Natural killer cell (primary cell): ENCODE data around the gene BRD9. TPM values are rescaled to one million over a fixed set of nuclear protein-coding genes. Genes with fewer than 3 reads are reported as not detected.

Source experiments
- ATAC-seq, 3 donors: fragments of 150-1000 bp in 2 of 3; fragments of 200-7000 bp in 1 of 3; cut with Tn5 transposase; 1 replicate in 1 of 3; 2 replicates in 2 of 3; pipeline ENCODE4 v1.10.0; 2021; ENCODE audit warnings: mild to moderate bottlenecking in 2 of 3, moderate library complexity in 2 of 3
- DNase-seq, 2 donors: peaks; one replicate each; pipeline versions ENCODE4 v3.0.0 to v3.0.0-alpha.2; 2013 to 2021; ENCODE audit warnings: mixed read lengths in 1 of 2
- H3K27ac ChIP-seq: one replicate; pipeline ENCODE4 v1.5.1; 2013; ENCODE audit warnings: mild to moderate bottlenecking, low read length
- H3K27me3 ChIP-seq: one replicate; pipeline ENCODE4 v1.6.1; 2013; ENCODE audit warnings: low read length; ENCODE audit not compliant: control insufficient read depth, insufficient read depth
- H3K36me3 ChIP-seq: one replicate; pipeline ENCODE4 v1.6.1; 2013; ENCODE audit warnings: low read length; ENCODE audit not compliant: control insufficient read depth, insufficient read depth
- H3K4me1 ChIP-seq: one replicate; pipeline ENCODE4 v1.6.1; 2013; ENCODE audit warnings: low read length; ENCODE audit not compliant: control insufficient read depth, insufficient read depth
- H3K4me3 ChIP-seq: one replicate; pipeline ENCODE4 v1.5.1; 2013; ENCODE audit warnings: low read length
- H3K9me3 ChIP-seq: one replicate; pipeline ENCODE4 v1.6.1; 2013; ENCODE audit warnings: low read length; ENCODE audit not compliant: control insufficient read depth, insufficient read depth
- H3K27ac Mint-ChIP-seq, 2 donors: one replicate each; pipeline ENCODE4 v1.8.0; 2022; ENCODE audit warnings: mild to moderate bottlenecking in 2 of 2, mixed read lengths in 2 of 2, moderate library complexity in 1 of 2
- H3K27me3 Mint-ChIP-seq, 2 donors: one replicate each; pipeline ENCODE4 v1.8.0; 2022; ENCODE audit warnings: low read depth in 2 of 2, mixed read lengths in 2 of 2
- H3K36me3 Mint-ChIP-seq: one replicate; pipeline ENCODE4 v1.8.0; 2022; ENCODE audit warnings: mixed read lengths
- H3K4me1 Mint-ChIP-seq, 2 donors: one replicate each; pipeline ENCODE4 v1.8.0; 2022; ENCODE audit warnings: mixed read lengths in 2 of 2
- H3K4me3 Mint-ChIP-seq: one replicate; pipeline ENCODE4 v1.8.0; 2022; ENCODE audit warnings: mild to moderate bottlenecking, moderate library complexity, mixed read lengths
- H3K9me3 Mint-ChIP-seq, 2 donors: one replicate each; pipeline ENCODE4 v1.8.0; 2022; ENCODE audit warnings: mixed read lengths in 2 of 2
- WGBS: methylation state at CpG from one replicate; pipeline ENCODE4 v1.1.7; 2013; ENCODE audit warnings: missing lambda C conversion rate; ENCODE audit not compliant: insufficient coverage; 5-methylcytosine and 5-hydroxymethylcytosine counted together
- intact Hi-C: fragments of 100-400 bp; cut with micrococcal nuclease; formaldehyde crosslinking; loops from one replicate; pipeline ENCODE4 v1.14.2; 2022
- total RNA-seq, 4 donors: library from RNA; stranded (reverse); fragments of 120-200 nt in 1 of 4; gene quantifications; one replicate each; pipeline versions ENCODE4 v1.2.3 to v1.2.4, GENCODE V29; 2013 to 2022
- TF ChIP-seq, protein P1 (sequence below): fragments of 200-600 bp; IDR thresholded peaks from one replicate; pipeline ENCODE4 v1.8.0; 2022; ENCODE audit warnings: antibody characterized with exemption

The BRD9 gene
- total RNA-seq, 3 donors from 2014 or later (not counting 1 experiment from before 2014, with no cell fraction given): 59.7 to 80.0 (median 76.0) TPM

DNA sequence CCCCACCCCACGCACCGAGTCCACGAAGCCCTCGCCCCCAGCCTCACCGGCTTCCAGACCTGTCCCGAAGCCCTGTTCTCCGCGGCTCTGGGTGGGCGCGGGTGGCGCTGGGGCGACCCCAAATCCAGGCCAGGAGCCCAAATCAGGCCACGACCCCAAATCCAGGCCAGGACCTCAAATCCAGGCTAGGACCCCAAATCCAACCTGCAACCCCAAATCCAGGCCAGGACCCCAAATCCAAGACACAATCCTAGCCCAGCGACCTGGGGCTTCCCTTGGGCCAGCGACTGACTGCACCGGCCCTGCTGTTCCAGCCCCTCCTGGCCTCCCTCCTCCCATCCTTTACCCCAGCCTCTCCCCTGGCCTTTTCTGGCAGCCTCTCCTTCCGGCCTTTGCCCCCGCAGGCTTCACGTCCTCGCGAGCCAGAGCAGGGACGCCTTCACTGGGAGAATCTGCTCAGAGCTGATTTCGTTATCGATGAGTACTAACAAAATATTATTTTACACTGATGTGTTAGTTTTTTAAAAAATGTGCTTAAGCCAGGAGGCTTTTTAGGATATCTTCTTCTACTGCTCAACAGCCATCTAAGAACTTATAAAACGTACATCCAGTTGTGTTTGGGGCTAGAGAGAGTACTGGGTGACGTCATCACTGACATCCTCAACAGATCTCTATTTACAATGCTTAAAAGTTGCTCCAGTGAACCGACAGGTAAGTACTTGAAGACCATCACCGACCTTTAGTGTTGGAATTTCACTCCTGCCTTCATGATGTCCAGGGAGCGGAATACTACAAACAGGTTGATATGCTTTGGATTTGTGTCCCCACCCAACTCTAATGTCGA lies 34.8 kb upstream of the BRD9 start:
- Histone ChIP-seq H3K27me3 (peaks cover 7% of the 10 kb centered on the region), H3K4me3 (no peak overlapping the region), H3K9me3 (no peaks in the 10 kb centered on the region), H3K27ac (no peak overlapping the region), H3K4me1 (peaks cover 7% of the 10 kb centered on the region), H3K36me3 (no peaks in the 10 kb centered on the region)
- DNase-seq: no peak
- Mint-ChIP-seq H3K9me3 (no peaks in the 10 kb centered on the region), H3K27ac (no peak overlapping the region), H3K4me1 (peaks cover 0 to 14% of the 10 kb centered on the region in 2 donors), H3K36me3 (no peaks in the 10 kb centered on the region), H3K27me3 (peaks cover 34% of the 10 kb centered on the region in 2 donors), H3K4me3 (no peak overlapping the region)
- TF ChIP-seq, protein P1, sequence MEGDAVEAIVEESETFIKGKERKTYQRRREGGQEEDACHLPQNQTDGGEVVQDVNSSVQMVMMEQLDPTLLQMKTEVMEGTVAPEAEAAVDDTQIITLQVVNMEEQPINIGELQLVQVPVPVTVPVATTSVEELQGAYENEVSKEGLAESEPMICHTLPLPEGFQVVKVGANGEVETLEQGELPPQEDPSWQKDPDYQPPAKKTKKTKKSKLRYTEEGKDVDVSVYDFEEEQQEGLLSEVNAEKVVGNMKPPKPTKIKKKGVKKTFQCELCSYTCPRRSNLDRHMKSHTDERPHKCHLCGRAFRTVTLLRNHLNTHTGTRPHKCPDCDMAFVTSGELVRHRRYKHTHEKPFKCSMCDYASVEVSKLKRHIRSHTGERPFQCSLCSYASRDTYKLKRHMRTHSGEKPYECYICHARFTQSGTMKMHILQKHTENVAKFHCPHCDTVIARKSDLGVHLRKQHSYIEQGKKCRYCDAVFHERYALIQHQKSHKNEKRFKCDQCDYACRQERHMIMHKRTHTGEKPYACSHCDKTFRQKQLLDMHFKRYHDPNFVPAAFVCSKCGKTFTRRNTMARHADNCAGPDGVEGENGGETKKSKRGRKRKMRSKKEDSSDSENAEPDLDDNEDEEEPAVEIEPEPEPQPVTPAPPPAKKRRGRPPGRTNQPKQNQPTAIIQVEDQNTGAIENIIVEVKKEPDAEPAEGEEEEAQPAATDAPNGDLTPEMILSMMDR: no peak
- 75% methylated on average over 26 of the region's 30 CpGs for WGBS
- intact Hi-C loops: loop anchor here (10.0 kb wide), 1 partner anchor 727 kb away; no protein-coding TSS in a partner anchor
- no peak for ATAC-seq

DNA sequence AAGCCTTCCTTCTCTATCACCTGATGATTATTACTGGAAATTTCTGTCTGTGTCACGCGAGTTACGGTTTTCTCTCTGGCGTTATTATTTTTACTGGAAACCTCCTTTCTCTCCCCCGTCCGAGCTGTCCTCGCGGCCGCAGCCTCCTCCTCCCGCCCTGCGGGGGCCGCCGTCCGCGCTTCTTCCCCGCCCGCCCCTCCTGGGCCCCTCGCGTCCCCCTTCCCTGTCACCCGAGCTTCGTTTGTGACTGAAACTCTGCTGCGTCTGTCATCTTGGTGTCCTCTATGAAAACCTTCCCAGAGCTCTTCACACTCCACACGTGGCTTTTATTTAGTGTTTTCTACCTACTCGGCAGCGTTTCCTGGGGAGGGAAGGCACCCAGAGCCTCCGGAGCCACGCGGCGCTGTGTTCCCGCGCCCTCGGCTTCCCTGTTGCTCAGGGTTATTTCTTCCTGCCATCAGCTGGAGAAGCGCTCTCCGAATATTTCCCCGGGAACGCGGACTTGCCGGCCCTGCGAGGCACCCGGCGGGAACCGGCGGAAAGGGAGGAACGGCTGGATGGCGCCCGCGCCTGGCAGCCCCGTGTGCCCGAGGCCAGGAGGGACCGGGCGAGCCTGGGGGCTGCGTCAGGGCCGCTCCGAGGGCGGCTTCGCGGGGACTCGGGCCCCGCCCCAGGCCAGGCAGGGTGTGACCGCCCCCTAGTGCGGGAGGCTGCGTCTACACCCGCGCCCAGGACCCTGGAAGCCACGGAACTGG lies 34.0 kb upstream of the BRD9 start:
- H3K27me3 ChIP-seq: peaks cover 7% of the 10 kb centered on the region
- Mint-ChIP-seq H3K4me1 (peaks cover 0 to 14% of the 10 kb centered on the region in 2 donors), H3K9me3 (no peaks in the 10 kb centered on the region), H3K4me3 (no peak overlapping the region), H3K27me3 (peaks cover 31 to 34% of the 10 kb centered on the region in 2 donors), H3K36me3 (no peaks in the 10 kb centered on the region), H3K27ac (no peak overlapping the region)
- TF ChIP-seq, protein P1: no peak
- WGBS: 10% methylated on average over 65 of the region's 65 CpGs
- ATAC-seq (peak in 2 of 3 donors; percentile 58 to 66), DNase-seq (peak in 1 of 2 donors; percentile 44)
- H3K9me3 ChIP-seq: no peaks in the 10 kb centered on the region
- H3K4me3 ChIP-seq: no peak overlapping the region
- intact Hi-C loops: loop anchor here (10.0 kb wide), 1 partner anchor 728 kb away; no protein-coding TSS in a partner anchor
- H3K36me3 ChIP-seq: no peaks in the 10 kb centered on the region
- no peak overlapping the region for H3K27ac ChIP-seq
- H3K4me1 ChIP-seq: peaks cover 7% of the 10 kb centered on the region

DNA sequence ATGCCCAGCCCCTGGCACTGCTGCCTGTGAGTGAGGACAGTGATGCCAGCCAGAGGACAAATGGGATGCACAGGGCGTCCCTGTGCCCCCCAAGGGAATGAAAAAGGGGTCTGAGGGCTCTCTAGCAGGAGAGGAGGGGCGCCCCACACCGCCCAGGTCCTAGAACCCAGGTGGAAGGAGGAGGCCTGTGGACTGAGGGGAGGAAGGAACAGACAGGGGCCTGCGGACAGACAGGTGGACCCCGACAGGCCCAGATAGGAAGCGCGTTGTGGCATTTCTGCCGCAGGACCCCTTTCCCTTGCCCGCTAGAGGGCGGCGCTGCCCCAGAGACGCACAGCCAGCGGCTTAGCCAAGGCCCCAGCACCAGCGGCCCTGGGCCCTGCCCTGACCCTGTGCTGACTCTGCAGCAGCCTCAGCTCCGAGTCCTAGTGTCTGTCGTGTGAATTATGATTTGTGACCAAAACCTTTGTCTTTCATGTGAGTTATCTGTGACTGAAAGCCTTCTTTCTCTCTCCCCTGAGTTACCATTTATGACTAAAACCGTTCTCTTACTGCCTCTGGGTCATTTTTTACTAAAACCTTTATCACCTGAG lies 30.8 kb upstream of the BRD9 start:
- Mint-ChIP-seq H3K36me3 (no peaks in the 10 kb centered on the region), H3K4me3 (no peak overlapping the region), H3K4me1 (peaks cover 0 to 14% of the 10 kb centered on the region in 2 donors), H3K27me3 (peaks cover 25 to 34% of the 10 kb centered on the region in 2 donors), H3K27ac (no peak overlapping the region), H3K9me3 (no peaks in the 10 kb centered on the region)
- 21% methylated on average over 17 of the region's 17 CpGs for WGBS
- Histone ChIP-seq H3K27me3 (peaks cover 7% of the 10 kb centered on the region), H3K36me3 (no peaks in the 10 kb centered on the region), H3K9me3 (no peaks in the 10 kb centered on the region), H3K4me1 (peaks cover 7% of the 10 kb centered on the region), H3K27ac (no peak overlapping the region), H3K4me3 (no peak overlapping the region)
- TF ChIP-seq, protein P1: peak; percentile 75
- ATAC-seq (peak; percentile 84 to 96 (median 92)), DNase-seq (peak; percentile 68 to 80)
- intact Hi-C loops: loop anchor here (1.0 to 10.0 kb wide), 4 partner anchors 217 to 731 kb away; no protein-coding TSS in a partner anchor
